HG02571 (cell line): ENCODE results near the gene TSPAN12.

ENCODE experiments used
- ATAC-seq: cut with Tn5 transposase; IDR thresholded peaks from one replicate; pipeline ENCODE4 v1.9.1; 2021; ENCODE audit warnings: mild to moderate bottlenecking, moderate library complexity; ENCODE audit not compliant: unreplicated experiment

Gene TSPAN12

DNA sequence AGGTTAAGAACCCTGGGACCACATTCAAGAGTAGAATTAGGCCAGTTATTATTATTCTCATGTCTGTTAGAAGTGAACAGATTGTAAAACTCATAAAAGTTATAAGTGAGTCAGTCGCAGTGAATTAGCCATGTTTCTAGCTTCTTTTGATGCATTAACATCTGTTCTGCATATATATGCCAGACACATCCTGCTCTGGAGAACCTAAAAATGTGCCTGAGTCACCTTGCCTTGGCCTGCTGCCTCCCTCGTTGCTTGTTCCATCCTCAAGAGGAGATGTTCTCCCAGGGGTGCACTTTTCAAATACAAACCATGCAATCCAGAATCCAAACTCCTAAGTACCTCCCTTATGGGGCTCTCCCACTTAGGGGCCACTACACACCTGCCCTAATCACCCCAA, 14.8 kb downstream of the TSPAN12 start:
- no peak for ATAC-seq

DNA sequence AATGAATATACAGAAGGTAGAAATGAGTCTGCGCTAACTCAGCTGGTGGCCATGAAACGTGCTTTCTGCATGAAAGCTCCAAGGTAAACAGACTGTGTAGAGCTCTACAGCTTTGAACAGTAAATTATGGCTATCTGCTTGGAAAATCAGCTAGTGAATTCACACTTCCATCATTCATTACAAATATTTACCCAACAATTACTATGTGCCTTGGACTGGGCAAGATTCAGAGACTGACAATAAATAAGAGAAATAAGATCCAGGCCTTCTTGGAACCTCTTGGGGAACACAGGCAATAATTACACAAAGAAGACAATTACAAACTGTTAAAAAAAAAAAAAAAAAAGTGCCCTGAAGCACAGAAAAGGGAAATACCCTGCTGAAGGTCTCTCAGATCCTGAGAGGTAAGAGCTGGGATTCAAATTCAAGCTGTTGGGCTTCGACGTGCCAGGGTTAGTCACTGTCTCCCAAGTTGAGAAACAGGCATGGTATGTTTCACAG, 15.8 kb downstream of the TSPAN12 start:
- ATAC-seq = no peak

DNA sequence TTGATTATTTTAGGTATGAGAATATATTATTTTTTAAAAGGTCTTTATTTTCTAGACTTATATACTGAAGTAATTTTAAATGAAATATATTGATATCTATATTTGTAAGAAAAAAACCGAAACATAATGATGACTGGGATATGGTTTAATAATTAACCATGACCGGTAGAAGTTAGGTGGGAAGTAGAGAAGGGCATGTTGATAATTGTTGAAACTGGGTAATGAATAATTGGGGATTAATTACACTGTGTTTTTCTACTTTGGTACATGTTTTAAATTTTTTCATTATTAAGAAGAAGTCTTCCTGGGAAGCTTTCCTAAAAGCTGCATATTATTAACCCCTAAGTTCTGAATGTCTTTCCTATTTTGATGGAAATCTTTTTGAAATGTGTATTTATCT, 16.3 kb downstream of the TSPAN12 start:
- ATAC-seq = no peak

GRCh38 chr7:120838281-120838682, 19.7 kb downstream of the TSPAN12 start:
- peak; percentile 73 for ATAC-seq

DNA sequence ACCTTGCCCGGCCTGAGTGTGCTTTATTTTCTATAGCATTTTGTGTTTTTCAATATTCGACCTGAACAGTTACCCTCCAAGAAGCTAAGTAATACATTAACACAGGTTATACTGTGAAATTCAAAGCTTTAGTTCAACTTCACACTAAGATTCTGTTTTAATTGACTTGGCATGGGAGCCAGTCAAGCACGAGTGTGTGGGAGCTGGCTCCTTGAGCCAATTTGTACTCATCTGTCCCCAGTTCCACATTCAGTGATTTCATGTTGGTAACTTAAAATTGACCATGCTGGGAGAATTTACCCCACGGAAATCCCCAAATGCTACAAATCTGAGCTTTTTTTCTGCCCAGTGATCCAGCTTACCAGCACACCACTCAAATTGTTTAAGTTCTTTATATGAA, 20.3 kb downstream of the TSPAN12 start:
- ATAC-seq = peak; percentile 40

- no peak for ATAC-seq
Measured at GRCh38 chr7:120836556-120837115, 21.3 kb downstream of the TSPAN12 start.

DNA sequence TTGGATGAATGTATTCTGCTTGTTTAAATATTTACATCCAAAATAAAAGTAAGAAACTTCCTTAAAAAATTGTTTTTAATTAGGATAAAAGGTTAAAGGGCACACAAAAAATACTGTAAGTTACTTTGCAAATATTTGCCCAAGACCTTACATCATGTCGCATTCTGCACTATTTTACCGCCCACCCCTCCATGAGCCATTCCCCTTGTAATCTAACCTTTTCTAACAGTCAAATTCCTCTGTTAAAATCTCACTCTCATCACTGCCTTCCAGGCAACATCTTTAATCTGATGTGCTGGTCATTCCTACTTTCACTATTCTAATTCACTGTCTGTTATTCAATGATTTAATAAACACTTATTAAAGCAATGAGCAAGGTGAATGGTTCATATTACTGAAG, 23.2 kb downstream of the TSPAN12 start:
- ATAC-seq = no peak

DNA sequence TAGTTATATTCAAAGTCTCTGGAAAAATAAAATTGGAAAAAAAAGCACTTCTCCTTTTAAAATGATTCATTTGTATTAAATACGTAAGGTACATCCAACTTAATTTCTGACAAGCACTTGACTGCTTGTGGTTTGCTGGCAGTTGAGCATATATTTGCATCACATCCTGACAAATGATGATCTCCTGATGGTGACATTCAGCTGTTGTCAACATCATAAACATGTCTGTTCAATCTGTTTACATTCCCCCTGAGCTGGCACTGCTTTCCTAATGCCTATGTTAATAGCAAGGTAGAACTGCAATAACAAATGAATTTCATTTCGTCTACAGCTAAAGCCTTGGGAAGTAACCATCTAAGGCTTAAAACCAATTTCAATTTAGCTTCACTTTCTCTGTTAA, 24.4 kb downstream of the TSPAN12 start:
- no peak for ATAC-seq

DNA sequence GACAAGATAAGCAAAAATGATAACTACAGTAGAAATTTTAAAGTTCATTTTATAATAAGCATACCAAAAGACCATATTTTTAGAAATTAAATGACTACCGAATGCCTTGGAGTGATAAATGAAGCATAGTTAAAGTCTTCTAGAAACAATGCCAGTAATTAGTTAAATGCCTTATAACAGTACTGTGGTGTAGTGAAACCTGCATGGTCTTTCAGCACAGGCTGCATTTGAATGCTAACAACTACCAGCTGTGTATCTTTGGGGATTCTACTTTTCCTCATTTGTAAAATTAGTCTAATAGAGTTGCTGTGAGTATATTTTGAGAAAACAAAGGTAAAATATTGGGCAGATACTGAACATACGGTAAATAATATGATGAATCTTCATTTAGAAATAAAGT, 25.1 kb downstream of the TSPAN12 start:
- ATAC-seq = no peak

- no peak for ATAC-seq
Measured at GRCh38 chr7:120831260-120831659, 26.7 kb downstream of the TSPAN12 start.

DNA sequence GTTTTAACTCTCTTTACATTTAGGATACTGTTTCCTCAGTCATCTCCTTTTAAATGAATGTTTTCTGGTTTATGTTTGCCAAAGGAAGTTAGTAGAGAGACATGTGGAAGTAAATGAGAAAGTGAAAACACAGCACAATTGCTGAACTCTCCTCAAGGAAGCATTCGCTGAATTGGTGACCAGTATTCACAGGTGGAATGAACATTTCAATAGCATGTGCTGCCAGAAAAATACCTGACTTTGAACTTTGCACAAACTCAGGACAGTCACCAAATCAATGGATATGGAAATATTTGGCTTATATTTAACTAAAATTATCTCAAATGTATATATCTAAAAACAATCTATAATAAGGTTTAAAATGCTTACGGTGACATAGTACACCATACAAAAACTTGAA, 28.5 kb downstream of the TSPAN12 start:
- ATAC-seq = no peak

- ATAC-seq = no peak
Measured at GRCh38 chr7:120828528-120828927, 29.4 kb downstream of the TSPAN12 start.

DNA sequence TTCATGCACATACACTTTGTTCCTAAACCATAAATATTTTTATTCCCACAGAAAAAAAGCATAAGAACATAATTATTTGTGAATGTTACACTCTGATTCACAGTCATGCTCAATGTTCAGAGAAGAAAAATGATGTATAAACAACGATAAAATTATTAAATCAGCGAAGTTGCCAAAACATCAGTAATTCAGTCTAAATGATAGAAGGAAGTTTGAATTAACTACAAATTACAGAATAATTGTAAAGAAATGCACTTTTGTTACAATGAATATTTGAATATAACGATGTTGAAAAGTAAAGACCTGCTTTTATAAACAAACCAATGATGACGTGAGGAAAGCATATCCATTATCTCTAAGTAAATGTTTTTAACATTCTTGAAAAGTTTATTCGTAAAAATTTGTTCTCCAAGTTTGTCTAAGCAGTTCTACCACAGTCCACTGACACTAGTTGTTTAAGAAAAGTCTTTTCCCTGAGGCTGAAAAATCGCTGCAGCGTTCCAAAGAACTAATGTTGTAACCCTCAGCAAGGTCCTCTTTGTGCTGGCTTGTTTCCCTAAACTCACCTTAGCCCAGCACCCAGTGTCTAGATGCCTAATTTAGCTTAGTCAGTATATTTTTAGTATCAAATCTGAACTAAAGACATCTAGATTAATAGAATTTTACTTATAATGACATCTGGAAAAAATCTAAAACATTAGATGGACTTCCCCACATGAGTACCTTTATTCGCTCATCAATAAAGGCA, 30.4 kb downstream of the TSPAN12 start:
- ATAC-seq = no peak

DNA sequence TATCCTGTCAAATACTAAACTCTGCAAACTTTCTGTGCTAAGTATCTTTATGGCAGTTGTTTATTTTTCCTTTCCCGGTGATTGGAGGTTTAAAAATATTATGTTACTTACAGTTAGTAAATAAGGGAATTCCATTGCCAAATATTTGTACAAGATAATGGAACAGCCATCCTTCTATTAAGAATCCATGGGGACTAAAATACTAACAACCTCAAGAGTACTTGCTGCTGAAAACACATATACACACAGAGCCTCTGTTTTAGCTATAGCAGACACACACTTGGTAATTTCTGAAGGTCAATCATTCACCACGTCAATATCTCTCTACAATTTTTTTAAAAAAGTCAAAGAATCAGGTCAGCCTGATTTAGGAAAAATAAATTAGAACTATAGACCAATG, 32.4 kb downstream of the TSPAN12 start:
- no peak for ATAC-seq

DNA sequence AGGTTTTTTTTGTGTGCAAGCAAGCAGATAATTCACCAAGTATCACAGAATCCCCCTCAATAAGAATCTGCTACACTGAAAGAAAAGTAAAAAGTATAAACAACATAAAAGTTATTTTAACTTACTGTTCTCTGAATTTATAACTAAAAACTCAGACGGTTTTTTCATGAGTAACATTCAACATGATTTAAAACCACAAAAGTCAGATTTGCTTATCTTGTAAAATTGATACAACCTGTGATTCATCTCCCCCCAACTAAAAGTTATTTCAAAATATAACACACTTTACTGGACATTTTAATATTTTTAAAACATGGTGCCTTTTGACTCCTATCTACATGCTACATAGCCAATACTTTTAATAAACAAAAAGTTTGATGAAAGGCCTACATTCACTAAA, 32.8 kb downstream of the TSPAN12 start:
- ATAC-seq = no peak

DNA sequence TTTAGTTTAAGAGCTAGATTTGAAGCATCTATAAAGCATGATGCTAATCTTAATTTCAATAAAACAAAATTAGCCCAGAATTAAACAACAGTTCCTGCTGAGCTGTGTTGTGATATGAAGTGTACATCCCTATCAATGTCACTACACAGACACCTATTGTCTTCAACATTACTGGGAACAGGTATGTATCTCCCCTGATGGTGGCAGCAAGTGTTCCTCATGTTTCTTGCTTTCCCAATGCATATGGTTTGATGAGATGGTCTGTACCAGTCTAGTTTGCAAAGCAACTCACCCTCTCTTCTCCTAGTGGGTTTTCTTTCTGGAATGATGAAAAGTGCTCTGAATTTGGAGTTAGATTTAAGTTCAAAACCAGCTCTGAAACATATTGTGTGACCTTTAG, 38.1 kb downstream of the TSPAN12 start:
- ATAC-seq = no peak

DNA sequence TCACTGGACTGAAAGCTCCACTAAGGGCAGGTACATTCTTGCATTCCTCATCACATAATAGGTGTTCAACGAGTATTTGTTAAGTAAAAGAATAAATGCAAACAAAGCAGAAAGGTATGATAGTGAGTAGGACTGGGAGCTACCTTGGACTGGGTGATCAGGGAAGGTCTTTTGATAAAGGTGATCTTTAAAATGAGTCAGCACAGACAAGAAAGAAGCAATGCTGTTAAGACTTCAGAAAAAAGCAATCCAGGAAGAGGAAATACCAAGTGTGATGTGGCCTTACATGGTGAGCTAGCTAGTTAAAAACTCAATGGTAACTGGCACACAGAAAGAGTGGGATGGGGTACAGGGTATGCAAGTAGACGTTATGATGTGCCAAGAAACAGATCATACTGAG, 40.1 kb downstream of the TSPAN12 start:
- no peak for ATAC-seq

- ATAC-seq = no peak
Measured at GRCh38 chr7:120814253-120814939, 43.5 kb downstream of the TSPAN12 start.

- no peak for ATAC-seq
Measured at GRCh38 chr7:120813546-120814252, 44.2 kb downstream of the TSPAN12 start.

GRCh38 chr7:120813089-120813488, 44.9 kb downstream of the TSPAN12 start:
- no peak for ATAC-seq

DNA sequence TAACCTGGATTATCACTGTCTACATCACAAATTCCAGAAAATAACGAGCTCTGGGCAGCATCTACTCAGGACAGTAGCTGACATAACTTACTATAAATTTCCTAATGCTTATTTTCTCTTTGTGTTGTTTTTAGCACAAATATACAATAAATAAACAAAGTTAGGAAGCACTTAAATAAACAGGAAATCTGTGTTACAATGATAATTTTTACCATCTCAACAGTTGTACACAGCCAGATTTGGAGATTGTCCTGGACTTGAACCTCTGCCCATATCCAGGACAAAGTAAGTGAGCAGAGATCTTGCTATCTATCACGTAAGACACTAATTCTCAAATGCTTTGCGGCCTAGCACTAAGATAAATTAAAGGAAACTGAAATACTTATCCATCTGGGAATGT, 48.7 kb downstream of the TSPAN12 start:
- no peak for ATAC-seq

- no peak for ATAC-seq
Measured at GRCh38 chr7:120807390-120807789, 50.6 kb downstream of the TSPAN12 start.
